DOHH2 (cell line): ENCODE measurements around the gene OR9Q1.

Source experiments
- EZH2phosphoT487 ChIP-seq: fragments of 200-600 bp; sonication (generic); IDR thresholded peaks from 2 replicates; pipeline ENCODE4 v1.6.1; 2017; ENCODE audit warnings: borderline replicate concordance, mild to moderate bottlenecking, antibody characterized with exemption, low read length, moderate library complexity, mixed read lengths
- TF ChIP-seq, protein P1 (sequence below): fragments of 200-600 bp; sonication (generic); IDR thresholded peaks from one replicate; pipeline ENCODE4 v1.5.1; 2014; ENCODE audit warnings: antibody characterized with exemption, mild to moderate bottlenecking, low read depth, low read length; ENCODE audit not compliant: poor library complexity, severe bottlenecking

- TF ChIP-seq, protein P1, sequence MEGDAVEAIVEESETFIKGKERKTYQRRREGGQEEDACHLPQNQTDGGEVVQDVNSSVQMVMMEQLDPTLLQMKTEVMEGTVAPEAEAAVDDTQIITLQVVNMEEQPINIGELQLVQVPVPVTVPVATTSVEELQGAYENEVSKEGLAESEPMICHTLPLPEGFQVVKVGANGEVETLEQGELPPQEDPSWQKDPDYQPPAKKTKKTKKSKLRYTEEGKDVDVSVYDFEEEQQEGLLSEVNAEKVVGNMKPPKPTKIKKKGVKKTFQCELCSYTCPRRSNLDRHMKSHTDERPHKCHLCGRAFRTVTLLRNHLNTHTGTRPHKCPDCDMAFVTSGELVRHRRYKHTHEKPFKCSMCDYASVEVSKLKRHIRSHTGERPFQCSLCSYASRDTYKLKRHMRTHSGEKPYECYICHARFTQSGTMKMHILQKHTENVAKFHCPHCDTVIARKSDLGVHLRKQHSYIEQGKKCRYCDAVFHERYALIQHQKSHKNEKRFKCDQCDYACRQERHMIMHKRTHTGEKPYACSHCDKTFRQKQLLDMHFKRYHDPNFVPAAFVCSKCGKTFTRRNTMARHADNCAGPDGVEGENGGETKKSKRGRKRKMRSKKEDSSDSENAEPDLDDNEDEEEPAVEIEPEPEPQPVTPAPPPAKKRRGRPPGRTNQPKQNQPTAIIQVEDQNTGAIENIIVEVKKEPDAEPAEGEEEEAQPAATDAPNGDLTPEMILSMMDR = no peak
- no peak for TF ChIP-seq EZH2phosphoT487
Measured at GRCh38 chr11:58046231-58046630, 22.6 kb downstream of the OR9Q1 start.
